Measurements from ENCODE around the gene ERN1.
A peak's percentile ranks its signal among the peaks of the same experiment; 100 is the strongest.
"Not testable (repeated sequence)": the region's sequence is repeated elsewhere in the genome, so short reads cannot be mapped to it uniquely, and the experiment has no call there.

ERN1 gene

DNA sequence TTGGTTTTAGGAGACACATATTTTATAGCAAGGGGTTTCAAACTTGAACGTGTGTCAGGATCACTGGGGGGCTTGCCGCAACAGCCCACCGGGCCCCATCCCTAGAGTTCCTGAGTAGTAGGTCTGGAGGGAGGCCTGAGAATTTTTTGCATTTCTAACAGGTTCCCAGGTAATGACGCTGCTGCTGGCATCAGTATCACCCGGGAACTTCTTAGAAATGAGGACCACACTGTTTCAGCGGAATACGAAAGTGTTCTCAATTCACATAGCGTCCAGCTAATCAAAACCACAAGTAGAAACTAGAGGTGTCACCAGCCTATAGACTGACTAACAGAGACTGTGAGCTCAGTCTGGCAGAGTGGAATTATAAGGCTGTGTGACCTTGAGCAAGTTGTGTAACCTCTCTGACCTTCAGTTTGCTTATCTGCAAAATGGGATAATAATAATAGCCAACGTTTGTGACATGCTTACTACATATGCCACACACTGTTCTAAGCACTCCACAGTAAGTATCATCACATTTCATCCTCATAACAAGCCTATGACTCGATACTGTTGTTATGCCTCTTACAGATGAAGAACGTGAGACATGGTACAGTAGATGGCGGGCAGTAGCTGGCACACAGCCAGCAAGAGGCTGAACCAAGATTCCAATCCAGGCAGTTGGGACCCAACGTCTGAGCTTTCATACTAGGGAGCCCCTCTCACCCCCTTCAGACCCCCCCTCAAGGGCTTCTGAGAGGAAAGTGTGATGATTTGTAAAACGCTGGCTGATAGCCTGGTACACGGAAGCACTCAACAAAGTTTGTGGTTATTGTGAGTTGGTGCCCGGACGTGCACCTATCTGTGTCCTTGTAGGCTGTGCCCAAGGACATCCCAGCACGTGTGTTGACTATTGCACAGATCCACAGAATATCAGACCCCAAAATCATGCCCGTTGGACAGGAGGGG, 104.9 kb downstream of the ERN1 start:
- no peak for DNase-seq (ENCODE audit: low read depth)

DNA sequence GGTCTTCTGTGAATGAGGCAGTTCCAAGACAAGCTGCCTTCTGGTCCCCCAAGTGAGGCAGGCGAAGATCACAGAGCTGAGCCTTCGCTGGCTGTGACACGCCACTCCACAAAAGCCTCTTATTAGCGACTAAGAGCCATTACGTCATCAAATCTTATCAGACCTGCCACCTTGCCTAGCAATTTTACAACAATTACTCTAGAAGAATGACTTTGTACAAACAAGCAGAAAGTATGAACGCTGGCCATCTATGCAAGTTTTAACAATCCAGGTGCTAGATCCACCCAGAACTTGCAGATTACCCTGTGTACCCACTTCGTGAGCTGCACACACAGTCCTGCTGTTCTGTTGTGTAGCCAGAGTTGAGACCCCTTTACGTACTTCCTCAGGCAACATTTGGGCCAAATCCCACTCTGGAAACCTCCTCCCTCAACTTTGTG, 105.7 kb downstream of the ERN1 start:
- no peak for DNase-seq (ENCODE audit: low read depth)

DNA sequence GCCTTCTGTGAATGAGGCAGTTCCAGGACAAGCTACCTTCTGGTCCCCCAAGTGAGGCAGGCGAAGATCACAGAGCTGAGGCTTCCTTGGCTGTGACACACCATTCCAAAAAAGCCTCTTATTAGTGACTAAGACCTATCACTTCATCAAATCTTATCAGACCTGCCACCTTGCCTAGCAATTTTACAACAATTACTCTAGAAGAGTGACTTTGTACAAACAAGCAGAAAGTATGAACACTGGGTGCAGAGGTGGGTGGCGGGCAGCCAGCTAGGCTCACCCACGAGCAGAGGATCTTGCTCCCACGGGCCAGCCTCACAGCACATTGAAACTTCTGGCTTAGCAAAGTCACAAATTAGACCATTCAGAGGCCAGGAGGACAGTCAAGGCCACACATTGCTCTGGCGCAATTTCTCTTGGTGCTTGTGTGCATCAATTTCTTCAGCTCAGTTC, 107.3 kb downstream of the ERN1 start:
- no peak for DNase-seq (ENCODE audit: low read depth)

DNA sequence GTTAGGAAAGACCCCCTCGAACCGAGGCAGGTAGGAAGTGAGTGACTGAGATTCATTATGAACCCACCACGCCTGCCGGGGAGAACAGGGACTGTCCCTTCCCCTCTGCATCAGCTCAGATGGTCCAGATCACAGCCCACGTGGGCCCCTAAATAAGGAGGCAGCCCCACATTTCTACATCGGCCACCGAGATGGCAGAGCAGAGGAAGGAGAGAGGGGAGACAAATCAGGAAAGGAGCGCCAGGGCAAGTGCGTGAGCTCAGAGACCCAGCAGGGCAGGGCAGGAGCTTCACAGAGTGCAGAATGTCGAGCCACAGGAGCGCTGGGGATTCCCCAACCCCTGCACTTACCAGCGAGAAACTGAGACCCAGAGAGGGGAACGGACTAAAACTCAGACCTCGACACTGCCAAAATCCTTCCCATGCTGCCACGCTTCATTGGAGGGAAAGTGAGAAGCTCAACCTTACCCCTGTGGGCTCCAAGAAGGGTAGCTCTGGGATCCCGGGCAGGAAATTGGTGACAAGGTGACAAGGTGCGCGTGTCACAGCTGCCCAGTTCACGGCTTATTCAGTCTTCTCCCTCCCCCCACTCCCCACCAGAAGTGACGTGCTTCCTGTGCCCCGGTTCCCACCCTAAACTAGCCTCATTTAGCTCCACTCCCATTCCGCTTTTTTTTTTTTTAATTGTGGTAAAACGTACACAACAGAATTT, 109.7 kb downstream of the ERN1 start, which contains the start of gene ICAM2:
Gene ICAM2, minus strand, starts transcription at position 578 of the 711 bp plus-strand sequence. CDS start 13,942 bp downstream, outside the sequence.
- DNase-seq (ENCODE audit: low read depth) = no peak

DNA sequence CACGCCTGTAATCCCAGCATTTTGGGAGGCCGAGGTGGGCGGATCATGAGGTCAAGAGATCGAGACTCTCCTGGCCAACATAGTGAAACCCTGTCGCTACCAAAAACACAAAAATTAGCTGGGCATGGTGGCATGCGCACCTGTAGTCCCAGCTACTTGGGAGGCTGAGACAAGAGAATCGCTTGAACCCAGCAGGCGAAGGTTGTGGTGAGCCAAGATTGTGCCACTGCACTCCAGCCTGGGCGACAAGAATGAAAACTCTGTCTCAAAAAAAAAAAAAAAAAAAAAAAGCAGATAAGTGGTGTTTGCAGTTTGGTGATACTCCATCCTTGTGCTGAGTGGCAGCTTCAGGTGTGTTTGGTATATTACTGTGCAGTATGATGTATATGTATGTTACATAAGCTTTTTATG, 110.4 kb downstream of the ERN1 start:
- DNase-seq (ENCODE audit: low read depth) = not testable (repeated sequence)

DNA sequence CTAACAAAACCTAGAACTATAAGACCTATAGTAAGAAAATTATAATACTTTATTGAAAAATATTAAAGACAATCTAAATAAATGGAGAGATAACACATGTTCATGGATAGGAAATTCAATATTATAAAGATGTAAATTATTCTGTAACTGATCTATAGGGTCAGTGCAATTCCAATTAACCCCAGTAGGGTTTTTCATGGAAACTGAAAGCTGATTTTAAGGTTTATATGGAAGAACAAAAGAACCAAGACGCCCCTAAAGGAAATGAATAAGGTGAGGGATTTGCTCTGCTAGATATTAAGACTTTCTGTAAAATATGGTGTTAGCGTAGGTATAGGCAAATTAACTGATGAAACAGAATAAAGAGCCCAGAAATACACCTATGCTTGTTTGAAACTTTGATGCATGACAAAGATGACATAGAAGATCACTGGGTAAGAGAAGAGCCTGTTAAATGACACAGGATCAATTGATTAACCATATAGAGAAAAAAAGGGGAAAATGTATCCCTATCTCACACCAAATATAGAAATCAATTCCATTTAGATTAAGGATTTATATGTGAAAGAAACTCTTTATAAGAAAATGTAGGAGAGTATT, 112.5 kb downstream of the ERN1 start:
- DNase-seq (ENCODE audit: low read depth) = no peak

DNA sequence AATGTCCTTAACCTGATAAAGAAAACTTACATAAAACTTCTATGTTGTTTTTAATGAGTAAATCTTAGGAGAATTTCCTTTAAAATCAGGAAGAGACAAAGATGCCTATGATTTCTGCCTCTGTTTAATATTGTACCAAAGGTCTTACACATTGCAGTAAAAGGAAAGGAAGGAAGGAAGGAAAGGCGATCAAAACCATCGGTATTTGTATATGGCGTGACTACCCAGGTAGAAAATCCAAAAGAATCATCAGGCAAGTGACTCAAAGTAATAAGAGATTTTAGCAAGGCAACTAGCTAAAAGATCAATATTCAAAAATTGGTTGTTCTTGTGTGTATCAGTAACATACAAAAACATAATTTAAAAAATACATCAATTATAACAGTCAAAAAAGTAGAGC, 113.0 kb downstream of the ERN1 start:
- no peak for DNase-seq (ENCODE audit: low read depth)

DNA sequence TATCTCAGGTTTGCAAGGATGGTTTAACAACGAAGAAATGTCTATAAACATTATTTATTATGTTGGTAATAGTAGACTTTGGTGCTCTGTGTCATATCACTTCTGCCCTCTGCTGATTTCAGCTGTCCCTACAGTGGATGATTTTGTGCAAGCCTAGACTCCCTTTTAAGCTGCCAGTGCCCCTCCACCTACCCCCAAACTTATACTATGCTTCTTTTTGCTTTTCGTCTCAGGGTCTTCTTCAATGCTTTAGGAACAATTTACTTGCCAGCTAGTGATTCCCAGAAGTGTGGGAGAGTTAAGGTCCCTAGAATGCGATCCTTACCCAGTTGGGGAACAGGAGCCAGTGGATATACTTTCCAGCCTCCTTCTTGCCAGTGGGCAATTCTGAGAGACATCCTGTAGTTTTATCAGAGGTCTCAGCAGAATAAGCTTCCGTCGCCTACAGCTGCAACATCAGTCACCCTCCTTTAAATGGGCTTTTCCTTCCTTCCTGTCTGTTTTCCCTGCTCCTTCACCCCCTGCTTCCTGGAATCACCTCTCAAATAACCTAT, 113.6 kb downstream of the ERN1 start:
- DNase-seq (ENCODE audit: low read depth) = no peak

DNA sequence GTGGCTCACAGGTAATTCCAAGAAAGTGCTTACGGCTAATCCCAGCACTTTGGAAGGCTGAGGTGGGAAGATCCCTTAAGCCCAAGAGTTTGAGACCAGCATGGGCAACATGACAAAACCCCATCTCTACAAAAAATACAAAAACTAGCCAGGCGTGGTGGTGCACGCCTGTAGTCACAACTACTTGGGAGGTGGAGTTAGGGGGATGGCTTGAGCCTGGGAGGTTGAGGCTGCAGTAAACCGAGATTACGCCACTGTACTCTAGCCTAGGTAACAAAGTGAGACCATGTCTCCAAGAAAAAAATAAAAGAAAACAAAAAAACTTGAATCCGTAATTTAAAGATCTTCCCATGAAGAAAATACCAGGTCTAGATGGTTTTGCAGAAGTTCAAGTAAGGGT, 114.5 kb downstream of the ERN1 start:
- DNase-seq (ENCODE audit: low read depth) = no peak

DNA sequence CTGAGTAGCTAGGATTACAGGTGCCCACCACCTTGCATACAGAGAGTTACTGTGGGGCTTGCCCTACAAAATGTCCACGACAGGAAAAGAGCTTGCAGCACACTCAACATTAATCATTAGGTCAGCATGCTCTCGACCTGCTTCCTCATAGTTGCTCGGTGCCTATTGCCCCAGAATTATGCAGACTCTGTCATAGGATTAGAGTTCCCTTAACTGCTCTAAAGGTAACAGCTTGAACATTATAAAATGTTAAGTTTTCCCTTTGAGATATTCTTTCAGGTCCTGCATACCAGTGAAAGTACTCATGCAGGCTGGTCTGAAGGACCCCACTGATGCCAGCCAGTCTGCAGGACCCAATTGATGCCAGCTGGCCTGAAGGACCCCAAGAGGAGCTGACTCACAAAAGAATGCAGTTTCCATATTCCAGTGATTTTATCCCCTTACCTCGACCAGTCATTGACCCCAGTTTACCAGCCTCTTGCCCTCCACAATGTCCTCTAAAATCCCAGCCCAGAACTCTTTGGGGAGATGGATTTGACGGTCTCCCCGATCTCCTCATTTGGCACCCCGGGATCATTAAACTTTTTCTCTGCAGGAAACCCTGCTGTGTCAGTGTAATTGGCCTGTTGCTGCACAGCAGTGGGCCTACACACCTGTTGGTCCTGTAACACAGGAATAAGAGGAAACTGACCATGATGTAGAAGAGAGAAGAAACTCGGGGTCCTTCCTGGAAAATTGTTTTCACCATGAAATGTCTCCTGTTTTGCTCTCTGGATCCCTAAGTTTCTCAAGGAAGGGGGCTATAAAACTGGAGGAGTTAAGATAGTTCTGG, 120.2 kb downstream of the ERN1 start:
- DNase-seq (ENCODE audit: low read depth) = no peak

DNA sequence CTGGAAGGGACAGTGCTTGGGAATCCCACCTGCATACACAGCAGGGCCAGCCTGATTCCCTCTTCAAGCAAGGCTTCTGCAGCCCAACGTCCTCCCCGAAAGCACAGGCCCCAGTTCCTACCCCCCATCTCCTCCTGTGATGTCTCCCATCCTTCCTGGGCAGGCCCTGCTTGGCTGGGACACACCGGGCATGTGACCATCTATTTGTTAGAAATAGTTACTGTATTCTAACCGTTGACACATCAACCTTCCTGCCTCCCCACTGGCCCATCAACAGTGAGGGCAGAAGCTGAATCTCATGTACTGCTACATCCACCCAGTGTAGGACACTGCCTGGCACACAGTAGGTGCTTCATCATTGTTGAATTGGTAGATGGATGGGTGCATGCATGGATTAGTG, 121.1 kb downstream of the ERN1 start:
- no peak for DNase-seq (ENCODE audit: low read depth)

DNA sequence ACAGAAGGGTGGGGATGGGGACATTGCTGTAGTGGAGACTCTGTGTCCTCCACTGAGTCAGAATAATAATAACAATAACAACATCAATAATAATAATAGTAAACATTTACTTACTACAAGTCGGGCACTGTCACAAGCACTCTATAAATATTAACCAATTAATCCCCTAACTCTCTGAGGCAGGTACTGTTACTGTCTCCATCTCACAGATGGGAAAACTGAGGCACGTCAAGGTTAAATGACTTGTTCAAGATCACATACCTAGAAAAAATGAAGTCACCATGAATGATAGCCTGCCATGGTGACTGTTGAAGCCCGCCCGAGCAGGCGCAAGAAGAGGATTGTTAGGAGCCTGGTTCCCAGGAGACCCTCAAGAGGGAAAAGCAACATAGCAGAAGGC, 121.6 kb downstream of the ERN1 start:
- DNase-seq (ENCODE audit: low read depth) = no peak

DNA sequence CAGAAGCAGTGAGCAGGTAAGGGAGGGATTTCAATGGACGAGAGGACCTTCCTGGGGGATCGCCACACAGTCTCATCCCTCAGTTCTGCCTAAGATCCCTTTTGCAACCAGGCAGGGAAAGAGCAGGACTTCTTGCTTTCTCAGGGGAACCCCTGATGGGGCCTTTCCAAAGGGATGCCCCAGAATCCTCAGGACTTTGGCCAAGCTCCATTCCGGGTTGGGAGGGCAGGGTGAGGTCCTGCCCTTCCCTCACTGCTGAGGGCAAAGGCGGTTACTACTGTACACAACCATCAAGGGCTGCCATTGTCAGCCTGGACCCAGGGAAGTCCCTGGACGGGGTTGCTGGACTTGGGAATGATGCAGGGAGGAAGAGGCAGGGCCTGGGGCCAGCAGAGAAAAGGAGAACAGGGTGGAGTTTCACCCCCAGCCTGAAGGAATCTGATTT, 122.1 kb downstream of the ERN1 start:
- no peak for DNase-seq (ENCODE audit: low read depth)

DNA sequence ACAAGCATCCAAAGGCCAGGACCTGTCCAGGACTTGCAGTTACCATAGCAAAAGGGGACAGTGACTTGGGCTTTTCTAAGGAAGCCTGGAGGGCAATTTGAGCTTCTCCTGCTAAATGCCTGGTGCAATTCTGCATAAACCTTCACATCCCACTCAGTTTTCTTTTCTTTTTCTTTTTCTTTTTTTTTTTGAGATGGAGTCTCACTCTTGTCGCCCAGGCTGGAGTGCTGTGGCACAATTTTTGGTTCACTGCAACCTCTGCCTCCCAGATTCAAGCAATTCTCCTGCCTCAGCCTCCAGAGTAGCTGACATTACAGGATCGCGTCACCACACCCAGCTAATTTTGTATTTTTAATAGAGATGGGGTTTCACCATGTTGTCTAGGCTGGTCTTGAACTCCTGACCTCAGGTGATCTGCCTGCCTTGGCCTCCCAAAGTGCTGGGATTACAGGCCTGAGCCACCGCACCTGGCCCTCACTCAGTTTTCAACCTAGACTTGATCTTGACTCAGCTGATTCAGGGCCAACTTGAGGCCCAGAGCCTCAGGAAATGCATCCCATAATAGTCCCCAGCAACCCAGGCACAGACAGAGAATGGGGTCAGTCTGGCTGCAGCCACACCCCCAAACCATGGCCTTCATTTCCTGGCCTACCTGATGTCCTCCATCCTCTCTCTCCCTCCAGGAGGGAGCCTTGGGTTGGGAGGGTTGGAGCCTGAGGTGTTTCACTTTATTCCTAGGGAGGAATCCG, 122.7 kb downstream of the ERN1 start:
- DNase-seq (ENCODE audit: low read depth) = not testable (repeated sequence)

DNA sequence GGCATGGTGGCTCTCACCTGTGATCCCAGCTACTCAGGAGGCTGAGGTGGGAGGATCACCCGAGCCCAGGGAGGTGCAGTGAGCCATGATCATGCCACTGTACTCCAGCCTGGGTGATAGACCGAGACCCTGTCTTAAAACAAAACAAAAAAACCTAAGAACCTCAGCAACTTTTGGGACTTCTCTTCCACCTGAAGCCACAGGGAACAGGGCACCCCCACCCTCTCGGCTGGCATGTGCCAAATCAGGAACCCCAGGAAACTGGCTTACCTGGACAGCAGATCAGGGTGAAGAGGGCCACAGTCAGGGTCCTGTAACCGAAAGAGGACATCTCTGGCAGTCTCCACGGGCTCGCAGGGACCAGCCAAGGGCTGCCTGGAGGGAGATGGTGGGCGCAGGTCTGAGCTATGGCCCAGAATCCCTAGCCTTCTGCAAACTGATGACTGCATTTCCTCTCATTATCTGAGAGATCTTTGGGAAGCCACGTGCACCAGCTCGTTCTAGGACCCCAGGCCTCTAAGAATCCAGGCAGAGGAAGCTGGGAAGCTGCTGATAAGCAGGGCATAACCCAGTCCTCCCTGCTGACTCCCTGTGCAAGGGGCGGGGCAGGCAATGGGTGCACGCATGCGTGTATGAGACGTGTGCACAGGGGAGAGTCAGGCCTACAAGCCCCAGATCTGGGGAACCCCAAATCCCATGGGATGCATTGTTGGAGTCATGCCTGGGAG, 123.4 kb downstream of the ERN1 start:
- peak; percentile 33 for DNase-seq (ENCODE audit: low read depth)

DNA sequence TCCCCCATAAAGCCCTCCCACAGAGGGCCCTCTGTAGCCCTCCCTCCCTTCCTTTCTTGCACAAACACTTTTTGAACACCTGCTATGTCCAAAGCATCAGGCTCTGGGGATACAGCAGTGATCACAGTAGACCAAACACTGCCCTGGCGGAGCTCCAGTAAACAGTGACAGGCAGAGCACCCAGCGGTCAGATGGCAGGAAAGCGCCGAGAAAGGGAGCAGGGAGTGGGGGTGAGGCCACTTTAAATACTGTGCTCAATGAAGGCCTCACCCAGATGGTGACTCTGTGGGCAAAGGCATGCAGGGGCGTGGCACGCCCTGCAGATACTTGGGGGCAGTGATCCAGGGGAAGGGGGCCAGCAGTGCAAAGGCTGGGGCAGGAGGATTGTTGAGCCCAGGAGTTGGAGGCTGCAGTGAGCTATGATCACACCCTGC, 124.2 kb downstream of the ERN1 start:
- no peak for DNase-seq (ENCODE audit: low read depth)

DNA sequence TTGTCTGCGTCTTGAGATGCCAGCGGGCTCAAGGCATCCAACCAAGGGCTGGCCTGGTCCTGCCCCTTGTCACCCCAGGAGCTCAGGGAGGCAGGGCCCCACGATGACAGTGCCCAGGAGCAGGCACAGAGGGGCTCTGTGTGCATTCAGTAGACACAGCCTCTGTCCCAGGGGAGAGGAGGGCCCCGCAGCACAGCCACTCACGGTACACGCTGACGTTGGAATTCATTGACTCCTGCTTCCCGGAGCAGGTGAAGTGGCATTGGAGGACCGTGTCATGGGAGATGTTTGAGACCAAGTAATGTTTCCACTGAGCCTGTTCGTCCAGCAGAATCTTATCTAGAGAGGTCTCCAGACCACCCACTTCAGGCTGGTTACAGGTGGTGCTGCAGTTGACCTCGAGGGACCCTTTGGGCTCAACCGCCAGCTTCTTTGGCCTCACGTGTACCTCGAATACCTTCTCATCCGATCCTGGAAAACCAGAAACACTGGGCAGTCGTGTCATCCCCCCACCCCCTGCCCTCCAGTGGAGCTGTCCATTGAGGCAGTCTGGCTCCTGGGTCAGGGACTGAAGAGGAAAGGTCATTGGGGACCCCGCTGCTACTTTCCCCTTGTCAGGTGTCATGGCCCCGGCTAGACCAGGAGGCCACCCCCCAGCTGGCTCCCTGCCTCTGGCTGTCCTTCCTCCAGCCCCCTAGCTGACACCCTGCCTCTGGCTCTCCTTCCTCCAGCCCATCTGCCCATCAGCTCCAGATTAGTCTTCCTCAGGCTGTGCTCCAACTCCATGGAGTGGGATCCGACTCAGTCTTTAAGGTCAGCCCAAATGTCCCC, 124.8 kb downstream of the ERN1 start:
- DNase-seq (ENCODE audit: low read depth) = no peak

DNA sequence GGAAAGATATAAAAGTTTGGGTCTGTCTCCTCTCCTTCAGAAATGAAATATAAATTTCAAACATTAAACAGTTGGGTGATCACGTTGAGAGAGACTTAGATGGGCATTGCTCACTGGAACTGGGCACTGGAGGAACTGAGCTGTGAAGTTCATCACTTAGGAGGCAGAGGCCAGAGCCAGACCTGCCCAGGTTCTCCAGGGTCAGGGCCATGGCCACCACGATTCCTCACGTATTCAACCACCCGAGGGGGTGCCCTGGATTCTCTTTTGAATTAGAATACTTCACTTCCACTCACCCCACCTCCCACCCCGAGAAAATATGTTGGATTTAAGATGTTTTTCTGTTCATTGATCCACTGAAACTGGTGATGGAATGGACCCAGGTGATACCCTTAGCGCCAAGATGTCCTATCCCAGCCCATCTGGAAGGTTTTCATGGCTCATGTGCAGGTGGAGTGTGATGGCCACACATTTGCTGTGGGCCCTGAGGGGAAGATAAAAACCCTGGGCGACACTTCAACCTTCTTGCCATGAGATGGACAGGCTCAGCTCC, 125.7 kb downstream of the ERN1 start:
- DNase-seq (ENCODE audit: low read depth) = no peak
